ENCODE measurements around the gene TATDN3. TPM values are rescaled to one million over a fixed set of nuclear protein-coding genes. Genes with fewer than 3 reads are reported as not detected.
"Not testable (repeated sequence)": the region's sequence is repeated elsewhere in the genome, so short reads cannot be mapped to it uniquely, and the experiment has no call there.

Gene TATDN3
- total RNA-seq, 2 experiments from 2014 or later: 15.3 to 17.0 TPM

- DNase-seq: no peak
- peaks cover 5% of the 10 kb centered on the region for H3K4me1 Mint-ChIP-seq (ENCODE audit: low read depth)
- no peaks in the 10 kb centered on the region for H3K9me3 Mint-ChIP-seq (ENCODE audit: insufficient read depth)
- peak; percentile 15 for ATAC-seq
- no peaks in the 10 kb centered on the region for H3K27me3 Mint-ChIP-seq (ENCODE audit: low read depth)
- peaks cover 30% of the 10 kb centered on the region for H3K36me3 Mint-ChIP-seq (ENCODE audit: low read depth)
- H3K4me3 Mint-ChIP-seq: no peak overlapping the region
- CTCF ChIA-PET: interaction anchor here (0.6 to 1.4 kb wide), 9 partner anchors 9 to 302 kb away, joined by 3 to 6 read pairs (median 3); no protein-coding TSS in a partner anchor
- POLR2A ChIA-PET: interaction anchor here (0.6 kb wide), 1 partner anchor 69 kb away, joined by 3 read pairs; no protein-coding TSS in a partner anchor
- no peak overlapping the region for H3K27ac Mint-ChIP-seq
These were observed 32.0 kb upstream of the TATDN3 start for GRCh38 chr1:212759683-212760082.

DNA sequence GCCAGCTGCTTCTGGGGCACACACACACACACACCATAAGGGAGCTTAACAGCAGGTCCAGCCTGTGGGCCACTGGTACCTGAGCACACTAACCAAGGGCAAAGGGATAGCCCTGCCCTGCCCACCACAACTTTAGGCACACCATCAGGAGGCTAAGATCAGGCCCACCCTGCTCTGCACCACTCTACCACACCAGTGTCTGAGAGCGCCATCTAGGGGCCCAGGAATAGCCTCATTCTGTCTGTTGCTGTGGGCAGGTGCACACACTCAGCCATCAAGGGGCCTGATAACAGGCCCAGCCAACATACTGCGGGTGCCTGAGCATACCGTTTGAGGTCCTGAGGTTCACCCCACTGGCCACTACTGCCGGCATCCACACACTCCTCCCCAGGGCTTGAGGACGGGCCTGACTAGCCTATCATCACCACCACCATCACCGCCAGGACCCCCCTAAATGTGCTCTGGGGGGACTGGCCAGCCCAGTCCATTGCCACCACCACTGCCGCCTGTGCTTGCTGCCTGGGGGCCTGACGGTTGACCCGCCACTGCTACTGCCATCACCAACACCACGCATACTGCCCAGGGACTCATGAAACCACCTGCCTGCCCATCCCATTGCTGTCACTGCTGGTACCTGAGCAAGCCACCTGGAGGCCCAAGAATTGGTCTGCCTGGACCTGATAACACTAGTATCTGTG, 31.4 kb upstream of the TATDN3 start:
- peaks cover 8% of the 10 kb centered on the region for H3K4me1 Mint-ChIP-seq (ENCODE audit: low read depth)
- peak; percentile 69 for DNase-seq
- POLR2A ChIA-PET: interaction anchor here (0.6 kb wide), 1 partner anchor 70 kb away, joined by 3 read pairs; no protein-coding TSS in a partner anchor
- H3K4me3 Mint-ChIP-seq: no peak overlapping the region
- no peaks in the 10 kb centered on the region for H3K27me3 Mint-ChIP-seq (ENCODE audit: low read depth)
- H3K9me3 Mint-ChIP-seq (ENCODE audit: insufficient read depth): no peaks in the 10 kb centered on the region
- peaks cover 36% of the 10 kb centered on the region for H3K36me3 Mint-ChIP-seq (ENCODE audit: low read depth)
- CTCF ChIA-PET: interaction anchor here (0.6 to 1.4 kb wide), 9 partner anchors 9 to 302 kb away, joined by 3 to 6 read pairs (median 3); no protein-coding TSS in a partner anchor
- H3K27ac Mint-ChIP-seq: no peak overlapping the region
- ATAC-seq: peak; percentile 77

- ATAC-seq (no peak), DNase-seq (no peak)
- no peak overlapping the region for H3K27ac Mint-ChIP-seq
- H3K27me3 Mint-ChIP-seq (ENCODE audit: low read depth): no peaks in the 10 kb centered on the region
- peaks cover 8% of the 10 kb centered on the region for H3K4me1 Mint-ChIP-seq (ENCODE audit: low read depth)
- ChIA-PET POLR2A (no interaction called here), CTCF (interaction anchor here (1.0 to 2.6 kb wide), 8 partner anchors 11 to 307 kb away, joined by 3 to 13 read pairs (median 4); no protein-coding TSS in a partner anchor)
- H3K36me3 Mint-ChIP-seq (ENCODE audit: low read depth): peaks cover 47% of the 10 kb centered on the region
- H3K4me3 Mint-ChIP-seq: no peak overlapping the region
- peaks cover under 1% of the 10 kb centered on the region for H3K9me3 Mint-ChIP-seq (ENCODE audit: insufficient read depth)
These were observed 29.5 kb upstream of the TATDN3 start for GRCh38 chr1:212762234-212762633.

DNA sequence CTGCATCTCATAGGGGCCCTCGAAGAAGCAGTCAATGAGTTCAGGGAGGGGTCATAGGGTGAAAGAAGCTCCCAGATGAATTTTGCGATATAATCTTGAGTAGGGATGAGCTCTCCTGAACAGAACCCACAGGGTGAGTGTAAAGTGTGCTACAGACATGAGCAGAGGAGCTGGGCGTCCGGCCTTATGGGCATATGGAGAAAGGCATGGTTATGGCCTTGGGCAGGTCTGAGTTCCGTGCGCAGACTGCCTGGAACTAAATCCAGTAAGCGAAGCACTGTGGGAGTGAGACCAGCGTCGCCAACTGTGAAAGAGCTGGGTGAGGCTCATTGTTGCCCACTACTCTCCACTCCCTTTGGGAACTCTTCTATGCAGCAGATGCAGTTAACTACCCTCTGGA, 28.9 kb upstream of the TATDN3 start:
- H3K9me3 Mint-ChIP-seq (ENCODE audit: insufficient read depth): peaks cover 7% of the 10 kb centered on the region
- ChIA-PET CTCF (interaction anchor here (1.2 to 2.6 kb wide), 5 partner anchors 13 to 307 kb away, joined by 3 to 13 read pairs (median 5); no protein-coding TSS in a partner anchor), POLR2A (no interaction called here)
- H3K36me3 Mint-ChIP-seq (ENCODE audit: low read depth): peaks cover 53% of the 10 kb centered on the region
- ATAC-seq (no peak), DNase-seq (no peak)
- H3K4me1 Mint-ChIP-seq (ENCODE audit: low read depth): peaks cover 11% of the 10 kb centered on the region
- H3K27ac Mint-ChIP-seq: no peak overlapping the region
- H3K4me3 Mint-ChIP-seq: no peak overlapping the region
- no peaks in the 10 kb centered on the region for H3K27me3 Mint-ChIP-seq (ENCODE audit: low read depth)

GRCh38 chr1:212764718-212765281, 26.9 kb upstream of the TATDN3 start:
- ChIA-PET CTCF (interaction anchor here (1.2 to 2.1 kb wide), 2 partner anchors 15 to 100 kb away, joined by 3 to 8 read pairs; no protein-coding TSS in a partner anchor), POLR2A (interaction anchor here (0.7 to 1.0 kb wide), 2 partner anchors 12 to 94 kb away, joined by 3 read pairs; no protein-coding TSS in a partner anchor)
- peaks cover 22% of the 10 kb centered on the region for H3K9me3 Mint-ChIP-seq (ENCODE audit: insufficient read depth)
- peaks cover 26% of the 10 kb centered on the region for H3K4me1 Mint-ChIP-seq (ENCODE audit: low read depth)
- not testable (repeated sequence) for H3K27ac Mint-ChIP-seq; H3K27me3 Mint-ChIP-seq (ENCODE audit: low read depth); ATAC-seq; DNase-seq; H3K4me3 Mint-ChIP-seq
- H3K36me3 Mint-ChIP-seq (ENCODE audit: low read depth): peaks cover 71% of the 10 kb centered on the region

- Mint-ChIP-seq H3K4me1 (ENCODE audit: low read depth) (peaks cover 30% of the 10 kb centered on the region), H3K9me3 (ENCODE audit: insufficient read depth) (peaks cover 31% of the 10 kb centered on the region), H3K36me3 (ENCODE audit: low read depth) (peaks cover 78% of the 10 kb centered on the region)
- H3K4me3 Mint-ChIP-seq; H3K27ac Mint-ChIP-seq; ATAC-seq; DNase-seq; H3K27me3 Mint-ChIP-seq (ENCODE audit: low read depth); POLR2A ChIA-PET: not testable (repeated sequence)
- CTCF ChIA-PET: interaction anchor here (2.1 kb wide), 1 partner anchor 102 kb away, joined by 8 read pairs; no protein-coding TSS in a partner anchor
These were observed 24.9 kb upstream of the TATDN3 start for GRCh38 chr1:212766825-212767224.

DNA sequence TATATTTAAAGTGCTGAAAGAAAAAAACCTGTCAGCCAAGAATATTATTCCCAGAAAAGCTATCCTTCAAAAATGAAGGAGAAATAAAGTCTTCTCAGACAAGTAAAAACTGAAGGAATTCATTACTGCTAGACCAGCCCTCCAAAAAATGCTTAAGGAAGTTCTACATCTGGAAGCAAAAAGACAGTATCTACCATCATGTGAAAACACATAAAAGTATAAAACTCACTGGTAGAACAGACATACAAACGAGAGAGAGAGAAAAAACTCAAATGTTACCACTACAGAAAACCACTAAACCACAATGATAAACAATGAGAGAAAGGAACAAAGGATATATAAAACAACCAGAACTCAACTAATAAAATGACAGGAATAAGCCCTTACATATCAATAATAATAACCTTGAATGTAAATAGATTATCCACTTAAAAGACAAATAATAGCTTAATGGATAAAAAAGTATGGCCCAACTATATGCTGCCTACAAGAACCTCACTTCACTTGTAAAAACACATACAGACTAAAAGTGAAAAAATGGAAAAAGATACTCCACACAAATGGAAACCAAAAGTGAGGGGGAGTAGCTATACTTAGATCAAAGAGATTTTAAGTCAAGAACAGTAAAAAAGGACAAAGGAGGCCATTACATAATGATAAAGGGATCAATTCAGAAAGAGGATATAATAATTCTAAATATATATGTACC, 22.1 kb upstream of the TATDN3 start:
- H3K9me3 Mint-ChIP-seq (ENCODE audit: insufficient read depth): peaks cover 31% of the 10 kb centered on the region
- peak overlapping the region; percentile 26 for H3K27ac Mint-ChIP-seq
- CTCF ChIA-PET: interaction anchor here (0.8 to 3.6 kb wide), 4 partner anchors 14 to 105 kb away, joined by 3 to 23 read pairs (median 12); no protein-coding TSS in a partner anchor
- no peaks in the 10 kb centered on the region for H3K27me3 Mint-ChIP-seq (ENCODE audit: low read depth)
- no peak overlapping the region for H3K4me3 Mint-ChIP-seq
- POLR2A ChIA-PET: interaction anchor here (2.0 kb wide), 1 partner anchor 22 kb away, joined by 7 read pairs; the partner anchor contains the start of genes NSL1 and TATDN3
- ATAC-seq: peak; percentile 63
- H3K36me3 Mint-ChIP-seq (ENCODE audit: low read depth): peaks cover 81% of the 10 kb centered on the region
- no peak for DNase-seq
- peaks cover 27% of the 10 kb centered on the region for H3K4me1 Mint-ChIP-seq (ENCODE audit: low read depth)

DNA sequence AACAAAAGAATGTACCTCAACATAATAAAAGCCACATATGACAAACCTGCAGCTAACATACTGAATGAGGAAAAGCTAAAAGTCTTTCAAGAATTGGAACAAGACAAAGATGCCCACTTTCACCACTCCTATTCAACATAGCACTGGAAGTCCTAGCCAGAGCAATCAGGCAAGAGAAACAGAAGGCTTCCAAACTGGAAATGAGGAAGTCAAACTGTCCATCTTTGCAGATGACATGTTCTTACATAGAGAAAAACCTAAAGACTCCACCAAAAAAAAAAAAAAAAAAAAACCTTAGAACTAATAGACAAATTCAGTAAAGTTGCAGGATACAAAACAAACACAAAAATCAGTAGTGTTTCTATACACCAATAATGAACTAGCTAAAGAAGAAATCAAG, 20.4 kb upstream of the TATDN3 start:
- DNase-seq (no peak), ATAC-seq (no peak)
- CTCF ChIA-PET: interaction anchor here (2.2 to 3.6 kb wide), 2 partner anchors 12 to 106 kb away, joined by 6 to 23 read pairs; no protein-coding TSS in a partner anchor
- POLR2A ChIA-PET: no interaction called here
- Mint-ChIP-seq H3K9me3 (ENCODE audit: insufficient read depth) (peaks cover 31% of the 10 kb centered on the region), H3K27me3 (ENCODE audit: low read depth) (no peaks in the 10 kb centered on the region), H3K4me3 (no peak overlapping the region), H3K36me3 (ENCODE audit: low read depth) (peaks cover 71% of the 10 kb centered on the region), H3K27ac (no peak overlapping the region), H3K4me1 (ENCODE audit: low read depth) (peaks cover 22% of the 10 kb centered on the region)

GRCh38 chr1:212773011-212773410, 18.7 kb upstream of the TATDN3 start:
- DNase-seq (no peak), ATAC-seq (no peak)
- Mint-ChIP-seq H3K27ac (no peak overlapping the region), H3K4me1 (ENCODE audit: low read depth) (peaks cover 19% of the 10 kb centered on the region), H3K27me3 (ENCODE audit: low read depth) (no peaks in the 10 kb centered on the region), H3K9me3 (ENCODE audit: insufficient read depth) (peaks cover 24% of the 10 kb centered on the region), H3K4me3 (no peak overlapping the region), H3K36me3 (ENCODE audit: low read depth) (peaks cover 59% of the 10 kb centered on the region)
- POLR2A ChIA-PET: interaction anchor here (1.4 kb wide), 1 partner anchor 18 kb away, joined by 6 read pairs; the partner anchor contains the start of gene NSL1
- CTCF ChIA-PET: interaction anchor here (1.0 to 2.3 kb wide), 7 partner anchors 9 to 318 kb away, joined by 3 to 9 read pairs (median 7); no protein-coding TSS in a partner anchor

- Mint-ChIP-seq H3K36me3 (ENCODE audit: low read depth) (peaks cover 48% of the 10 kb centered on the region), H3K9me3 (ENCODE audit: insufficient read depth) (peaks cover 11% of the 10 kb centered on the region), H3K27ac (no peak overlapping the region), H3K4me1 (ENCODE audit: low read depth) (peaks cover 6% of the 10 kb centered on the region), H3K27me3 (ENCODE audit: low read depth) (no peaks in the 10 kb centered on the region), H3K4me3 (no peak overlapping the region)
- ChIA-PET POLR2A (interaction anchor here (0.6 kb wide), 1 partner anchor 124 kb away, joined by 4 read pairs; no protein-coding TSS in a partner anchor), CTCF (interaction anchor here (0.7 kb wide), 1 partner anchor 75 kb away, joined by 3 read pairs; no protein-coding TSS in a partner anchor)
- DNase-seq: no peak
- no peak for ATAC-seq
These were observed 17.1 kb upstream of the TATDN3 start for GRCh38 chr1:212774584-212774983.

DNA sequence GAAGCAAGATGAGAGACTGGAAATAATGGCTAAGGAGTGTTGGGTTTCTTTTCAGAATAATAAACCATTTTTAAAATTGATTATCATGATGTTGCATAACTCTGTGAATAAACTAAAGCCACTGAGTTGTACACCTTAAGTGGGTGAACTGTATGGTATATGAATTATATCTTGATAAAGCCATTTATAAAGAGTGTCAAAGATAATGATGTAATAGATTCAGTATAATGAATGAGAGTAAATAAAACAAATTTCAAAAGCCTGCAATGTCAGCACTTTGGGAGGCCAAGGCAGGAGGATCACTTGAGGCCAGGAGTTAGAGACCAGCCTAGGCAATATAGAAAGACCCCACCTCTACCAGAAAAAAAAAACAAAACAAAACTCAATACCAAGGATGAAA, 16.5 kb upstream of the TATDN3 start:
- Mint-ChIP-seq H3K4me3 (no peak overlapping the region), H3K4me1 (ENCODE audit: low read depth) (peaks cover under 1% of the 10 kb centered on the region), H3K36me3 (ENCODE audit: low read depth) (peaks cover 42% of the 10 kb centered on the region), H3K27ac (no peak overlapping the region), H3K9me3 (ENCODE audit: insufficient read depth) (peaks cover 5% of the 10 kb centered on the region), H3K27me3 (ENCODE audit: low read depth) (no peaks in the 10 kb centered on the region)
- ATAC-seq: no peak
- ChIA-PET POLR2A (interaction anchor here (0.6 kb wide), 1 partner anchor 125 kb away, joined by 4 read pairs; no protein-coding TSS in a partner anchor), CTCF (no interaction called here)
- no peak for DNase-seq

Data from activated CD8-positive, alpha-beta T cell treated with anti-CD3 and anti-CD28 coated beads, Interleukin-2, amount 10 ng/mL, durations not matched to agents 7 days and 5 days (primary cell).